CD4-positive, alpha-beta T cell treated with Interleukin-2 at 100 ng/mL for 4 hours (primary cell): ENCODE data around the gene MGARP.

Experiments used
- DNase-seq: peaks from one replicate; pipeline ENCODE4 v3.0.0-alpha.2; 2020; ENCODE audit warnings: low spot score

The MGARP gene

GRCh38 chr4:139243448-139244365 is 36.3 kb downstream of the MGARP start:
- DNase-seq, result no peak

- no peak for DNase-seq
Observed at GRCh38 chr4:139242511-139243051, 37.4 kb downstream of the MGARP start.

GRCh38 chr4:139241784-139242151 is 38.3 kb downstream of the MGARP start:
- no peak for DNase-seq

DNA sequence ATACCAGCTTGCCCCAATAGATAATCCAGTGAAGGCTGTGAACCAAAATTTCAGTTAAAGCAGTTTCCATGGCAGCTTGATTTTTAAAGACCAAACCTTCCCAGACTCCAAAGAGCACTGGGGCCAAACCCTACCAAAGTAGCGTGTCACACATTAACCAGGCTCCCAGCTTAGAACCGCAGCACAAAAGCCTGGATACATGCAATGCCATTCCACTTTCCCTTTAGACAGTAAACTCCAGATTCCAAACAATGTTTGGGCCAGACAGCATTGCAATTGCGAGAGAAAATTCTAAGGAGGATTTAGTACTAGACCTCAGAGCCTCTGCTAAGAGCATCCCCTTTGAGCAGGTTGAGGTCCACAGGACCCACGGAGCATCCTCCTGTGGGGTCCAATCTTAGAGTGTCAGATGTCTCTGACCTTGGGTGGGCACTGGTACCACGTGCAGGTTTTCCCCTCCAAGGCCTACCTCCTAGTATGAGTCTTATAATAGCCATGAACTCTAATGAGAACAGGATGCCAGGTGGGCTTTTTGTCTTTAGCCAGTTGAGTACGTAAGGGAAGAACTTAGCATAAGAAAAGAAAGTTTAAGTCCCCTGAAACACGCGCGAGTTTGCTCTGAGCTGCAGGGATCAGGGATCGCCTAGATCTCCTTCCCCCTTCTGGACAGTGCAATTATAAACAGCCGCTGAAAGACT is 38.8 kb downstream of the MGARP start:
- no peak for DNase-seq

DNA sequence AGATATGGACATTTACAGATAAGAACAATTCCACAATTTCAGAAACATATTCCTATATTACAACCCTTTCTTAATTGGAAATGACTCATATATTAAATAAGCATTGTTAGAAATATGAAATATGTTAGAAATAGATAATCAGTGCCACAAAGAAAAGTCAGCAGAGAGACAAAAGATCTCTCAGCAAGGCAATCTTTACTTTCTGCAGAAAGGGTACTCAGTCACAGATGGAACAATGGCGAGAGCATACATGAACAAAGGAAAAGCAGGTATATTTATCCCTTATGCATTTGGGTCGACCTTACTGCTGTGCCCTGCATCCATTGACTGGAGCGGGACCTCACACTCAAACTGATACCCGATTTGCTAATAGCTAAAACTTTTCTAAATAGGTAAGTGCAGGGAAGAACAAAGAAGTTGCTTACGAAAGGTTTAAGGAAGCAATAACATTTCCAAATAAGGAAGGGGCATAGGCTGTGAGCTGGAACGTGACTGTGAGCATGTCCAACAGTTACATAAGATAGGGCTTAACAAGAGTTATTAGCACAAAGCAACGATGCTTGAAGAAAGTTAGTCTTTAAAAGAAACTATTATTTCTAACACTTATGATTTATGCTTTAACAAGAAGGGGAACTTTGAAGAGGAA is 40.8 kb downstream of the MGARP start:
- no peak for DNase-seq

DNA sequence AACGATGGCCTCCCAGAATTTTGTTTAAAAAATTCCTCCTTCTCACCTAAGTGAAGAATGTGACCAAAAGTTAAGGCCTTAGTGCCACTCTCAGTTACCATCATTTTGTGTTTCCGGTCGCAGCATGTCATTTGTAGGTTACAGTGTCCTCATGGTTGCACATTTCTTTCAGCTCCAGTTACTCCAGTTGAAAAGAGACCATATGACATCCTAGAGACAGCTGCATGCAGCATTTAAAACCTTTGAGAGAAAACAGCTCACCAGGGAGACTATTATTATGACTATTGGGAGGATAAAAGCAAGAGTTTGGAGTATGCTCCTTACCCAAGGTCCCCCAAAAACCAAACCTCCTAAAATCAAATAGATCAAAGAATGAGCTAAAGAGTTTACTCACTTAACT is 45.8 kb downstream of the MGARP start:
- DNase-seq, result no peak

- DNase-seq, result peak; percentile 64
Observed at GRCh38 chr4:139229534-139230039, 50.4 kb downstream of the MGARP start.

DNA sequence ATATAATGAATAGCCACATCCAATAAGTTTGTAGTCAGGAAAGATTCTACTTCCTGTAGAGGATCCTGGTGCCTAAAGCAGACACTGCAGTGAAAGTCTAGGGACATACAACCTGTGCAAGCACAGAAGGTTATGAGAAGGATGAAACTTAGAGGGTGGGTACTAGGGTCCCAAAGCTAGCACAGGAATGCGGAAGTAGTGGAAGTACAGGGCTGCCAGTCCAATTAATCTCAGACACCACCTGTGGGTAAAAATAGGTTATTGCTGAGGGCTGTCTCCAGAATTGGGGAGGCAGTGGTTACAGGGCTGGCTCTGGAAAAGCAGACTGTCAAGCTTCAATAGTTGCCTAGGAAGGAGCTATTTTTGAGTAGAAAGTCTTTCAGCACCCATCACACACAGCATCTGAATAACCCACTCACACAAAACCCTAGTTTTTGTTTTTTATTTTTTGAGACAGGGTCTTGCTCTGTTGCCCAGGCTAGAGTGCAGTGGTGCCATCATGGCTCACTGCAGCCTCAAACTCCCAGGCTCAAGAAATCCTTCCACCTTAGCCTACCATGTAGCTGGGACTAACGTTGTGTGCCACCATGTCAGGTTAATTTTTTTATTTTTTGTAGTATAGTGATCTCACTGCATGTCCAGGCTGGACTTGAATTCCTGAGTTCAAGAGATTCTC is 52.2 kb downstream of the MGARP start:
- DNase-seq, result peak; percentile 4

GRCh38 chr4:139223682-139224317 is 56.2 kb downstream of the MGARP start:
- no peak for DNase-seq

DNA sequence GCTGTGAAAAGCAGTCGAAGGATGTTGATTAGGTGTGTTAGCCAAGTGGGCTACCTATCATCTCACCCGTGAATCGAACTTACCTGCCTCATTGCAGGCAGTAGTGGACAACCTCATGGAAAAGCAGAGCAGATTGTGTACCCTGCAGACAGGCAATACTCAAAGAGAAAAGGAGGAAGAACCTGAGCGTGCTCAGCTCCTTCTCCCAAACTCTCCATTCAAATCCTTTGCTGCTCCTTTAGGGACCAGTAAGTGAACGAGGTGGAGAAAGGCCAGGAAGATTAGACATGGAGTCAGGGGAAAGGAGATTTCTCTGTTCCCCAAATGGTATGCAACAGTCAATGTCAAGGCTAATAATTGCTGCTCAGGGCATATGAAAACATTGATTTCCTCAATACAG is 57.8 kb downstream of the MGARP start:
- DNase-seq, result no peak

DNA sequence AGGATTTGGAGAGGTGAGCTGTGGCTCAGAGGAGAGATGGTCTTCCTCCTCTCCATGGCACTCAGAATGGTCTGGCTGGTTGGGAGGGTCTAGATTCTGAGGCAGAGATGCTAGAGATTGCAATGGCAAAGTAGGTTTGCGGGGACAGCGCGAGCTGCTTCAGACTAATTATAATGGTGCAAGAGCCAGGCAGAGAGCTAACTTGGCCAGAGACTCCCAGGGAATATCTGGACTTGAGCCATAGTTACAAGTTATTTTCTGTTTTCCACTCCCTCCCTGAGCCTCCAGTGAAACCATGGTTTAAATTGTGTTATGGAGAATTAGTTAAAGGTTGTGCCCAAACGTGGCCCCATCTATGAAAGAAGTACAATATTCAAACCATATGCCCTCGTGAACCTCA is 58.3 kb downstream of the MGARP start:
- no peak for DNase-seq

GRCh38 chr4:139219450-139220055 is 60.5 kb downstream of the MGARP start:
- DNase-seq, result no peak
